SK-N-MC (cell line): ENCODE results near the gene APOC3.

Experiments
- EZH2 ChIP-seq: fragments of 200-600 bp; sonication (generic); IDR thresholded peaks from one replicate; pipeline ENCODE4 v1.6.1; 2017; ENCODE audit warnings: antibody characterized with exemption
- POLR2AphosphoS5 ChIP-seq: IDR thresholded peaks from 2 replicates; pipeline ENCODE4 v1.6.1; 2012; ENCODE audit warnings: mild to moderate bottlenecking, low read depth, low read length, borderline replicate concordance

DNA sequence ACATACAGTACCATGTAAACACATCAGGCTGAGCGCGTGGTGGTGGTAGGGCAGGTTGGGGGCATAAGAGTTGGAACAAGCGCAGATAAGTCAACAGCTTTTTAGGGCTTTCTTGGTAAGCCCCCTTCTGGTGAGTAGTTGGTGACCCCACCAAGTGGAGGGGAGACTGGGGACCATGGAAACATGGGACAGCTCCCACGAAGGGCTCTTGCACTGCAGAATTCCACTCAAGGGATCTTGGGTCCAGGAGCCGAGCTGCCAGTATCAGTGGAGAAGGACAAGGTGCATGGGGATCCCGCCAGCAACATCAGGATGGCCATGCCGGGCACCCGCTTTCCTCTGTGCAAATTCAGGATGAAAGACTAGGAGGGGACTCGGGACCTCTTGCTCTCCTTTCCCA, 14.0 kb downstream of the APOC3 start:
- TF ChIP-seq POLR2AphosphoS5 = no peak
- no peak for TF ChIP-seq EZH2
